GM18870 (cell line): ENCODE data around the gene TMPRSS6.

Source experiments
- ATAC-seq: cut with Tn5 transposase; IDR thresholded peaks from one replicate; pipeline ENCODE4 v1.9.1; 2021; ENCODE audit warnings: moderate library complexity; ENCODE audit not compliant: unreplicated experiment

TMPRSS6 gene

GRCh38 chr22:37119872-37120271 is 10.4 kb upstream of the TMPRSS6 start:
- no peak for ATAC-seq

- no peak for ATAC-seq
These were observed 8.6 kb upstream of the TMPRSS6 start for GRCh38 chr22:37118083-37118482.

GRCh38 chr22:37117092-37117491 is 7.6 kb upstream of the TMPRSS6 start:
- no peak for ATAC-seq

GRCh38 chr22:37115032-37115431 is 5.5 kb upstream of the TMPRSS6 start:
- ATAC-seq, result no peak

- no peak for ATAC-seq
These were observed 4.2 kb upstream of the TMPRSS6 start for GRCh38 chr22:37113757-37114156.

GRCh38 chr22:37112084-37112728 is 2.7 kb upstream of the TMPRSS6 start:
- ATAC-seq, result no peak

- ATAC-seq, result no peak
These were observed 1.7 kb upstream of the TMPRSS6 start for GRCh38 chr22:37111156-37111717.

GRCh38 chr22:37107816-37108621 is 1.5 kb downstream of the TMPRSS6 start:
- no peak for ATAC-seq

- no peak for ATAC-seq
These were observed 3.5 kb downstream of the TMPRSS6 start for GRCh38 chr22:37105990-37106389.

GRCh38 chr22:37105154-37105553 is 4.4 kb downstream of the TMPRSS6 start:
- no peak for ATAC-seq

- ATAC-seq, result no peak
These were observed 5.7 kb downstream of the TMPRSS6 start for GRCh38 chr22:37103656-37104452.

GRCh38 chr22:37103151-37103550 is 6.4 kb downstream of the TMPRSS6 start:
- ATAC-seq, result no peak

GRCh38 chr22:37101311-37102066 is 8.0 kb downstream of the TMPRSS6 start:
- no peak for ATAC-seq

- no peak for ATAC-seq
These were observed 8.9 kb downstream of the TMPRSS6 start for GRCh38 chr22:37100589-37101127.

- no peak for ATAC-seq
These were observed 10.4 kb downstream of the TMPRSS6 start for GRCh38 chr22:37098976-37099591.

- no peak for ATAC-seq
These were observed 12.2 kb downstream of the TMPRSS6 start for GRCh38 chr22:37097346-37097745.

GRCh38 chr22:37095113-37095512 is 14.4 kb downstream of the TMPRSS6 start:
- no peak for ATAC-seq

GRCh38 chr22:37094239-37094638 is 15.3 kb downstream of the TMPRSS6 start:
- ATAC-seq, result no peak

- no peak for ATAC-seq
These were observed 16.5 kb downstream of the TMPRSS6 start for GRCh38 chr22:37092997-37093396.

GRCh38 chr22:37091994-37092393 is 17.5 kb downstream of the TMPRSS6 start:
- no peak for ATAC-seq
